ENCODE data around the gene NCBP1. TPM values are rescaled to one million over a fixed set of nuclear protein-coding genes. Genes with fewer than 3 reads are reported as not detected.
A peak's percentile ranks its signal among the peaks of the same experiment; 100 is the strongest.

NCBP1 gene
- total and polyA plus RNA-seq, 7 experiments from 2014 or later, result 15.9 to 42.2 (median 35.6) TPM

DNA sequence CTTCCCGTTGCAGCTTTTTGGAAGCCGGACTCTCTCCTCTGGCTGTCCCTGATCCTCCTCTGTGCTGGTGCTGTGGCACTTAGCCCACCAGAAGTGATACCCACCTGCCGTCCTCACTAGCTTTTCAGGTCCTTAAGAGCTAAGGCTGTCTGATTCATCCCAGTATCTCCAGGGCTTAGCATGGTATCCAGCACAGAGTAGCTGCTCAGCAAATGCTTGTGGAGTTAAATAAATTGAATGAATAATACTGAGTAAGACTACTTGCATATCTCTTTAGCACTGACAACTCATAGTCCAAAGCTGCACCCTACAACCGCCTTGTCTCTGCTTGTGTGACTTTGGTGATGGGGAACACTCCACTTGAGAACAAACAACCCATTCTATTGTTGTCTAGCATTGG lies 71.2 kb downstream of the NCBP1 start:
- ATAC-seq (no peak), DNase-seq (no peak)
- Histone ChIP-seq H3K36me3 (ENCODE audit: control insufficient read depth in 2 of 3, insufficient read depth in 3 of 3, low read length in 3 of 3) (no peaks in the 10 kb centered on the region), H3K4me1 (ENCODE audit: control insufficient read depth in 2 of 2, insufficient read depth in 2 of 2, low read length in 2 of 2) (peaks cover 0 to 13% of the 10 kb centered on the region in 2 donors), H3K9me3 (ENCODE audit: control insufficient read depth in 2 of 3, low read length in 3 of 3) (no peaks in the 10 kb centered on the region), H3K4me3 (ENCODE audit: low read length) (no peak overlapping the region), H3K27me3 (ENCODE audit: control insufficient read depth in 2 of 2, insufficient read depth in 2 of 2, low read length in 2 of 2) (no peaks in the 10 kb centered on the region), H3K27ac (ENCODE audit: low read depth, low read length) (no peak overlapping the region)
- POLR2A ChIA-PET, result no interaction called here
- no peak overlapping the region for H3K4me3 Mint-ChIP-seq
- peaks cover 0 to 24% (median 10%) of the 10 kb centered on the region in 5 donors for H3K27me3 Mint-ChIP-seq
- CTCF ChIA-PET, result no interaction called here
- intact Hi-C loops (cut with micrococcal nuclease), result no loop called here
- peaks cover 0 to 6% (median 0%) of the 10 kb centered on the region in 5 donors for H3K36me3 Mint-ChIP-seq
- peaks cover under 1 to 28% (median 3%) of the 10 kb centered on the region in 7 donors for H3K4me1 Mint-ChIP-seq
- no peaks in the 10 kb centered on the region for H3K9me3 Mint-ChIP-seq
- H3K27ac Mint-ChIP-seq, result peak overlapping the region in 1 of 9 donors; percentile 87

DNA sequence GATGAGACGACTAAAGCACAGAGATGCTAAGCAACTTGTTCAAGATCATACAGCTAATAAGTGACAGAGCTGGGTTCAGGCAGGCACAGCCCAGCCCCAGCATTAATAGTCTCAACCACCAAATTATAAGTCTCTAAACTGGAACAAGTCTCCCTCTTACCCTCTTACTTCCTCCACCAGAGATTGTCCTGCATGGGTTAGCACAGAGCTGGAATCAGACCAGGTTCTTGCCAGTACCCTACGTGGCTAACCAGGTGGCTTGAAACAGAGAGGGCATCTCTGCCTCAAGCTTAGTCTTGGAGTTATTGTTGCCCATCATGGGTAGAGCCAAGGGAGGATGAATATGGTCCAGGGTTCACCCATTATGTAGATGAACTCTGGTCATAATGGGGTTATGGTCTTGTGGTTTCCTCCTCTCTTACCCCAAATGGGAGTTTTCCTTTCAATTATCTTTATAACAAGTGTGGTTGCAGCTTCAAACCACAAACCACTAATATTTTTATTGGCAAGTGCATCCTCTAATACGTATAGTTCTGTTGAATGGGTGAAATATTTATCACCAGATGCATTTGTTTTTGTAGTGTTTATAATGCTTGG lies 71.8 kb downstream of the NCBP1 start:
- Histone ChIP-seq H3K9me3 (ENCODE audit: control insufficient read depth in 2 of 3, low read length in 3 of 3) (no peaks in the 10 kb centered on the region), H3K27ac (ENCODE audit: low read depth, low read length) (no peak overlapping the region), H3K4me3 (ENCODE audit: low read length) (no peak overlapping the region), H3K27me3 (ENCODE audit: control insufficient read depth in 2 of 2, insufficient read depth in 2 of 2, low read length in 2 of 2) (no peaks in the 10 kb centered on the region), H3K36me3 (ENCODE audit: control insufficient read depth in 2 of 3, insufficient read depth in 3 of 3, low read length in 3 of 3) (no peaks in the 10 kb centered on the region), H3K4me1 (ENCODE audit: control insufficient read depth in 2 of 2, insufficient read depth in 2 of 2, low read length in 2 of 2) (peaks cover 0 to 13% of the 10 kb centered on the region in 2 donors)
- peak; percentile 29 for ATAC-seq
- Mint-ChIP-seq H3K36me3 (peaks cover 0 to 6% (median 0%) of the 10 kb centered on the region in 5 donors), H3K4me1 (peaks cover 0 to 28% (median 0%) of the 10 kb centered on the region in 7 donors), H3K9me3 (no peaks in the 10 kb centered on the region), H3K4me3 (no peak overlapping the region), H3K27me3 (peaks cover 0 to 24% (median 13%) of the 10 kb centered on the region in 5 donors), H3K27ac (no peak overlapping the region)
- ChIA-PET CTCF (interaction anchor here (0.6 to 1.4 kb wide), 3 partner anchors 9 to 207 kb away, joined by 3 to 5 read pairs (median 3); no protein-coding TSS in a partner anchor), POLR2A (no interaction called here)
- DNase-seq, result no peak
- intact Hi-C loops (cut with micrococcal nuclease), result no loop called here

DNA sequence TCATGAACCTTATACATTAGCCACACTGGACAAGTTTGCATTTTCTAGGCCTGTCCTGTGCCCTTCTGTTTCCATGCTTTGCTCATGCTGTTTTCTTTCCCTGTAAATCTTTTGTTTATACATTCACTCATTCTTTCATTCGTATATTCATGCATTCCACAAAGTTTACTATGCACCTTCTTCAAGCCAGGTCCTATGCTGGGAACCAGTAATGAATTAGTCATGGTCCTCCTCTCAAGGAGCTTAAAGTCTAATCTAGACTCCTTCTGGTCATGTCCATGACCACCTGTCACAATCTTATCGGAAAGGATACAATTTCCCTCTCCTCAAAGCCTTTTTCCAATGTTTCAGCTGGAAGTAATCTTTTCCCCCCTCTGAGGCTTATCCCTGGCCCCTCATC lies 72.6 kb downstream of the NCBP1 start:
- Histone ChIP-seq H3K36me3 (ENCODE audit: control insufficient read depth in 2 of 3, insufficient read depth in 3 of 3, low read length in 3 of 3) (no peaks in the 10 kb centered on the region), H3K9me3 (ENCODE audit: control insufficient read depth in 2 of 3, low read length in 3 of 3) (no peaks in the 10 kb centered on the region), H3K27ac (ENCODE audit: low read depth, low read length) (no peak overlapping the region), H3K27me3 (ENCODE audit: control insufficient read depth in 2 of 2, insufficient read depth in 2 of 2, low read length in 2 of 2) (no peaks in the 10 kb centered on the region), H3K4me3 (ENCODE audit: low read length) (no peak overlapping the region), H3K4me1 (ENCODE audit: control insufficient read depth in 2 of 2, insufficient read depth in 2 of 2, low read length in 2 of 2) (peaks cover 6 to 18% of the 10 kb centered on the region in 2 donors)
- Mint-ChIP-seq H3K27ac (no peak overlapping the region), H3K4me1 (peaks cover 7 to 34% (median 8%) of the 10 kb centered on the region in 7 donors), H3K36me3 (peaks cover 0 to 6% (median 0%) of the 10 kb centered on the region in 5 donors), H3K27me3 (peaks cover 0 to 26% (median 13%) of the 10 kb centered on the region in 5 donors), H3K9me3 (no peaks in the 10 kb centered on the region), H3K4me3 (no peak overlapping the region)
- no peak for DNase-seq
- POLR2A ChIA-PET, result interaction anchor here (0.7 to 1.1 kb wide), 2 partner anchors 9 to 10 kb away, joined by 3 to 4 read pairs; partner anchors contain the start of gene XPA
- intact Hi-C loops (cut with micrococcal nuclease), result no loop called here
- ATAC-seq, result no peak
- CTCF ChIA-PET, result interaction anchor here (0.6 to 1.4 kb wide), 3 partner anchors 9 to 206 kb away, joined by 3 to 5 read pairs (median 3); no protein-coding TSS in a partner anchor

- Histone ChIP-seq H3K9me3 (ENCODE audit: control insufficient read depth in 2 of 3, low read length in 3 of 3) (no peaks in the 10 kb centered on the region), H3K4me3 (ENCODE audit: low read length) (no peak overlapping the region), H3K36me3 (ENCODE audit: control insufficient read depth in 2 of 3, insufficient read depth in 3 of 3, low read length in 3 of 3) (no peaks in the 10 kb centered on the region), H3K27ac (ENCODE audit: low read depth, low read length) (no peak overlapping the region), H3K27me3 (ENCODE audit: control insufficient read depth in 2 of 2, insufficient read depth in 2 of 2, low read length in 2 of 2) (no peaks in the 10 kb centered on the region), H3K4me1 (ENCODE audit: control insufficient read depth in 2 of 2, insufficient read depth in 2 of 2, low read length in 2 of 2) (peaks cover 17 to 18% of the 10 kb centered on the region in 2 donors)
- peaks cover 0 to 5% (median 0%) of the 10 kb centered on the region in 5 donors for H3K36me3 Mint-ChIP-seq
- peak overlapping the region in 2 of 9 donors; percentile 6 to 46 for H3K27ac Mint-ChIP-seq
- DNase-seq (peak in 7 of 9 donors; percentile 32 to 65 (median 56)), ATAC-seq (peak; percentile 92)
- peaks cover 12 to 42% (median 22%) of the 10 kb centered on the region in 7 donors for H3K4me1 Mint-ChIP-seq
- ChIA-PET CTCF (no interaction called here), POLR2A (no interaction called here)
- H3K4me3 Mint-ChIP-seq, result peak overlapping the region in 5 of 10 donors; percentile 21 to 44 (median 38)
- peaks cover 0 to 37% (median 13%) of the 10 kb centered on the region in 5 donors for H3K27me3 Mint-ChIP-seq
- intact Hi-C loops (cut with micrococcal nuclease), result loop anchor here (1.0 to 5.0 kb wide), 14 partner anchors 13 to 1082 kb away; partner anchors contain the start of genes TRMO (in 1 of the 2) and XPA (in 1 of the 2)
- no peaks in the 10 kb centered on the region for H3K9me3 Mint-ChIP-seq
Observed at GRCh38 chr9:97710356-97711222, 77.0 kb downstream of the NCBP1 start.

DNA sequence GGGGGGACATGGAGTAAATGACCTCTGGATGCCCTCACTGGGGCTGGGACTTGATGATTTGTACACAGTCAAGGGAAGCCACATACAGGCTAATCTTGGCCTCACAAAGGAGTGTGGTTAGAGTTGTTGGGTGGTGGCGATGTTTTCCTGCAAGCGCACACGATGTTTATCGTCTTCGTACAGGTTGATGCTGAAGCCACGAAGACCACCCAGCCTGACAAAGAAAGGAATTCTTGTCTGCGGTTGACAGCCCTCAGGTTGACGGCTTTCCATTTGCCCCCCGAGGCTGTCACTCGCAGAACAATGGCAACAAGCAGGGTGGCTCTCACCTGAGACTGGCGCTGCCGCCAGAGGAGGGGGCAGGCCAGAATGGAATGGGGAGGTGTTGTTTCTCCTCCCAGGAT lies 77.6 kb downstream of the NCBP1 start:
- H3K4me3 ChIP-seq (ENCODE audit: low read length), result no peak overlapping the region
- CTCF ChIA-PET, result no interaction called here
- no peaks in the 10 kb centered on the region for H3K9me3 ChIP-seq (ENCODE audit: control insufficient read depth in 2 of 3, low read length in 3 of 3)
- Mint-ChIP-seq H3K4me3 (peak overlapping the region in 5 of 10 donors; percentile 7 to 44 (median 30)), H3K4me1 (peaks cover 10 to 39% (median 22%) of the 10 kb centered on the region in 7 donors), H3K27me3 (peaks cover 0 to 35% (median 13%) of the 10 kb centered on the region in 5 donors), H3K36me3 (peaks cover 0 to 2% (median 0%) of the 10 kb centered on the region in 5 donors), H3K27ac (peak overlapping the region in 1 of 9 donors; percentile 46), H3K9me3 (no peaks in the 10 kb centered on the region)
- no peaks in the 10 kb centered on the region for H3K27me3 ChIP-seq (ENCODE audit: control insufficient read depth in 2 of 2, insufficient read depth in 2 of 2, low read length in 2 of 2)
- no peaks in the 10 kb centered on the region for H3K36me3 ChIP-seq (ENCODE audit: control insufficient read depth in 2 of 3, insufficient read depth in 3 of 3, low read length in 3 of 3)
- no peak overlapping the region for H3K27ac ChIP-seq (ENCODE audit: low read depth, low read length)
- POLR2A ChIA-PET, result no interaction called here
- no peak for DNase-seq
- ATAC-seq, result peak; percentile 22
- intact Hi-C loops (cut with micrococcal nuclease), result loop anchor here (2.0 to 5.0 kb wide), 6 partner anchors 92 to 1081 kb away; partner anchors contain the start of gene TRMO (in 1 of the 2)
- peaks cover 11 to 18% of the 10 kb centered on the region in 2 donors for H3K4me1 ChIP-seq (ENCODE audit: control insufficient read depth in 2 of 2, insufficient read depth in 2 of 2, low read length in 2 of 2)

GRCh38 chr9:97714435-97714834 lies 80.8 kb downstream of the NCBP1 start:
- no peaks in the 10 kb centered on the region for H3K36me3 ChIP-seq (ENCODE audit: control insufficient read depth in 2 of 3, insufficient read depth in 3 of 3, low read length in 3 of 3)
- Mint-ChIP-seq H3K27me3 (peaks cover 0 to 24% (median 10%) of the 10 kb centered on the region in 5 donors), H3K27ac (peak overlapping the region in 1 of 9 donors; percentile 72), H3K4me1 (peaks cover 10 to 41% (median 22%) of the 10 kb centered on the region in 7 donors), H3K9me3 (peaks cover 0 to 4% (median 0%) of the 10 kb centered on the region in 11 donors), H3K4me3 (peak overlapping the region in 6 of 10 donors; percentile 36 to 75 (median 59)), H3K36me3 (peaks cover 0 to 7% (median 0%) of the 10 kb centered on the region in 5 donors)
- ChIA-PET CTCF (interaction anchor here (0.9 to 1.1 kb wide), 2 partner anchors 8 to 12 kb away, joined by 3 to 5 read pairs; no protein-coding TSS in a partner anchor), POLR2A (interaction anchor here (1.2 to 1.5 kb wide), 2 partner anchors 207 to 209 kb away, joined by 4 to 7 read pairs; partner anchors contain the start of gene TRMO)
- H3K27ac ChIP-seq (ENCODE audit: low read depth, low read length), result no peak overlapping the region
- no peaks in the 10 kb centered on the region for H3K27me3 ChIP-seq (ENCODE audit: control insufficient read depth in 2 of 2, insufficient read depth in 2 of 2, low read length in 2 of 2)
- DNase-seq, result peak in 4 of 9 donors; percentile 7 to 28 (median 12)
- peak; percentile 44 for ATAC-seq
- intact Hi-C loops (cut with micrococcal nuclease), result loop anchor here in 1 of 2 donors (5.0 kb wide), 1 partner anchor 1078 kb away; no protein-coding TSS in a partner anchor
- no peaks in the 10 kb centered on the region for H3K9me3 ChIP-seq (ENCODE audit: control insufficient read depth in 2 of 3, low read length in 3 of 3)
- H3K4me1 ChIP-seq (ENCODE audit: control insufficient read depth in 2 of 2, insufficient read depth in 2 of 2, low read length in 2 of 2), result peaks cover 10 to 18% of the 10 kb centered on the region in 2 donors
- no peak overlapping the region for H3K4me3 ChIP-seq (ENCODE audit: low read length)
